ENCODE results near the gene DIPK1B.

DNA sequence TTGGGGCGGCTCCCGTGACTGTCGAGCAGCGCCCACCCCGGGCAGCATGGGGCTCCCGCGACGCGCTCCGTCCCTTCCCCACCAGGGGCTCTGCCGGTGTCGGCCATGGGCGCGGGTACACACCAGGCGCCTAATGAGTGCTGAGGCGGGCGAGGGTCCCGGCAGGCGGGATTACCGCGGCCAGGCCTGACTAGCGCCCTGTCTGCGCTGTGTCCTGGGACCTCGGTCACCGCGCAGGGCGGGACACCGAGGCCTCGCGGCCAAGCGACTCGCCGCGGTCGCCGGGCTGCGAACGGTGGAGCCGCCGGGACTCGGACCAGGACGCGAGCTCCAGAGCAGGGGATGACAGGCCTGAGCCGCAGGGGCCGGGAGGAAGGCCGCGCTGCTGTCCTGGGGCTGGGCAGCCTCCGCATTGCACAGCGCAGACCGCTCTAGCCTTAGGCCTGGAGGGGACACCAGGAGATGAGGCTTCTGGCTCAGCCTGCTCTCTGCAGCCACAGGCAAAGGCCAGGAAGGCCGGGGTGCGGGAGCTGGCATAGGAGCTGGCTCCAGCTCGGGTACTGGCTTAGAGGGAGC lies 16.3 kb downstream of the DIPK1B start:
- no peak for TF ChIP-seq POLR2AphosphoS5 (IDR thresholded peaks at IDR 0.05)
- TF ChIP-seq, protein P1, sequence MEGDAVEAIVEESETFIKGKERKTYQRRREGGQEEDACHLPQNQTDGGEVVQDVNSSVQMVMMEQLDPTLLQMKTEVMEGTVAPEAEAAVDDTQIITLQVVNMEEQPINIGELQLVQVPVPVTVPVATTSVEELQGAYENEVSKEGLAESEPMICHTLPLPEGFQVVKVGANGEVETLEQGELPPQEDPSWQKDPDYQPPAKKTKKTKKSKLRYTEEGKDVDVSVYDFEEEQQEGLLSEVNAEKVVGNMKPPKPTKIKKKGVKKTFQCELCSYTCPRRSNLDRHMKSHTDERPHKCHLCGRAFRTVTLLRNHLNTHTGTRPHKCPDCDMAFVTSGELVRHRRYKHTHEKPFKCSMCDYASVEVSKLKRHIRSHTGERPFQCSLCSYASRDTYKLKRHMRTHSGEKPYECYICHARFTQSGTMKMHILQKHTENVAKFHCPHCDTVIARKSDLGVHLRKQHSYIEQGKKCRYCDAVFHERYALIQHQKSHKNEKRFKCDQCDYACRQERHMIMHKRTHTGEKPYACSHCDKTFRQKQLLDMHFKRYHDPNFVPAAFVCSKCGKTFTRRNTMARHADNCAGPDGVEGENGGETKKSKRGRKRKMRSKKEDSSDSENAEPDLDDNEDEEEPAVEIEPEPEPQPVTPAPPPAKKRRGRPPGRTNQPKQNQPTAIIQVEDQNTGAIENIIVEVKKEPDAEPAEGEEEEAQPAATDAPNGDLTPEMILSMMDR (IDR thresholded peaks at IDR 0.05) = no peak
- no peak for TF ChIP-seq POLR2A (IDR thresholded peaks at IDR 0.05)
